RKO (cell line): ENCODE results near the gene PEAK1.
A peak's percentile ranks its signal among the peaks of the same experiment; 100 is the strongest.

Experiments
- DNase-seq: peaks from one replicate; pipeline ENCODE4 v3.0.0-alpha.2; 2016; ENCODE audit warnings: low spot score

PEAK1 gene, protein sequence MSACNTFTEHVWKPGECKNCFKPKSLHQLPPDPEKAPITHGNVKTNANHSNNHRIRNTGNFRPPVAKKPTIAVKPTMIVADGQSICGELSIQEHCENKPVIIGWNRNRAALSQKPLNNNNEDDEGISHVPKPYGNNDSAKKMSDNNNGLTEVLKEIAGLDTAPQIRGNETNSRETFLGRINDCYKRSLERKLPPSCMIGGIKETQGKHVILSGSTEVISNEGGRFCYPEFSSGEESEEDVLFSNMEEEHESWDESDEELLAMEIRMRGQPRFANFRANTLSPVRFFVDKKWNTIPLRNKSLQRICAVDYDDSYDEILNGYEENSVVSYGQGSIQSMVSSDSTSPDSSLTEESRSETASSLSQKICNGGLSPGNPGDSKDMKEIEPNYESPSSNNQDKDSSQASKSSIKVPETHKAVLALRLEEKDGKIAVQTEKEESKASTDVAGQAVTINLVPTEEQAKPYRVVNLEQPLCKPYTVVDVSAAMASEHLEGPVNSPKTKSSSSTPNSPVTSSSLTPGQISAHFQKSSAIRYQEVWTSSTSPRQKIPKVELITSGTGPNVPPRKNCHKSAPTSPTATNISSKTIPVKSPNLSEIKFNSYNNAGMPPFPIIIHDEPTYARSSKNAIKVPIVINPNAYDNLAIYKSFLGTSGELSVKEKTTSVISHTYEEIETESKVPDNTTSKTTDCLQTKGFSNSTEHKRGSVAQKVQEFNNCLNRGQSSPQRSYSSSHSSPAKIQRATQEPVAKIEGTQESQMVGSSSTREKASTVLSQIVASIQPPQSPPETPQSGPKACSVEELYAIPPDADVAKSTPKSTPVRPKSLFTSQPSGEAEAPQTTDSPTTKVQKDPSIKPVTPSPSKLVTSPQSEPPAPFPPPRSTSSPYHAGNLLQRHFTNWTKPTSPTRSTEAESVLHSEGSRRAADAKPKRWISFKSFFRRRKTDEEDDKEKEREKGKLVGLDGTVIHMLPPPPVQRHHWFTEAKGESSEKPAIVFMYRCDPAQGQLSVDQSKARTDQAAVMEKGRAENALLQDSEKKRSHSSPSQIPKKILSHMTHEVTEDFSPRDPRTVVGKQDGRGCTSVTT (N-terminal part only)

DNA sequence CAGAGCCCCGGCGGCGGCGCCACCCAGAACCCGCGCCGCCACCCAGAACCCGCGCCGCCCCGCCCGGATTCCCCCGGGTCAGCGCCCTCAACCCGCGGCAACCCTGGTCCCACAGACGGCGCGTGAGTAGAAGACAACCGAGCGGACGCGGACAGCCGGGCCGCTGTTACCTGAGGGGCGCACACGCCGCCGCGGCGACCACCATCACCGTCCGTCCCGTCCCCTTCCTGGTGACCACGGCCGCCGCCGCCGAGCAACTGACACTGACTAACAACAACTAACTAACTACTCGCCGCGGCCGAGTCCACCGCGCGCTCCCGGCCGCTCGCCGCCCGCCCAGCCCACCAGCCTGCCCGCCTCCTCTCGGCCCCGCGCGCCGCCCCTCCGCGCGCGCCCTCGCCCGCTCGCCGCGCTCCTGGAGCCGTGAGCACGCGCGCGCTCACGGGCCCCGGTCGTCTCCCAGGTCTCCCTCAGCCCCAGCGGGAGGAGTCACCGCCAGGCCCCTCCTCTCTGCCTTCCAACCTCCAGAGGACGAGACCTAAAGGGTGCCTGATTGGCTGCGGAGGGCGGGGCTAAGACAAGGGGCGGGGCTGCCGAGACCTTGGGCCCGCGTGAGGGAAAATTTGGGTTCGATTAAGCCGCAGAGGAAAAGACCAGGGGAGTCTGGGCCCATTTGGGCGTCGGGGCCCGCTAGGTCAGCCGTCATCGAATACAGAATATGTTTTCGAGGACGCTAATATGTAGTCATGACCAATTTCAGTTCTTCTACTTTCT lies at the start of gene PEAK1:
PEAK1 (minus strand) TSS at position 269 of the 774 bp plus-strand sequence. CDS start 238,178 bp downstream, outside the sequence.
- DNase-seq, result peak; percentile 97

DNA sequence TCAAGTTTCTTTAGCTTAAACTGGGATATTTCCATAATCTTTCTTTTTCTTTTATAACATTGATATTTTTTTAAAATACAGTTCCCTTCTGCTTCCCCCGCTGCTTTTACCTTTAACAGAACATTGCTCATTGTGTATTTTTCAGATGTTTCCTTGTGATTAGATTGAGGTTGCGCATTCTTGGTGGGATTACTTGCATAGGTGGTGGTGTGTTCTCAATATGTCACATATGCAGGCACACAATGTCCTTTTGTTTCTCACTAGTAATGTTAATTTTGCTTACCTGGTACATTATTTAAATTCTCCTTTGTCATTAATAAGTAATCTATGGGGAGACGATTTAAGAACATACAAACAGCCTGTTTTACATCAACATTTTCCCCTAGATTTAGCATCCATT lies 49.0 kb upstream of the PEAK1 start:
- DNase-seq, result no peak

DNA sequence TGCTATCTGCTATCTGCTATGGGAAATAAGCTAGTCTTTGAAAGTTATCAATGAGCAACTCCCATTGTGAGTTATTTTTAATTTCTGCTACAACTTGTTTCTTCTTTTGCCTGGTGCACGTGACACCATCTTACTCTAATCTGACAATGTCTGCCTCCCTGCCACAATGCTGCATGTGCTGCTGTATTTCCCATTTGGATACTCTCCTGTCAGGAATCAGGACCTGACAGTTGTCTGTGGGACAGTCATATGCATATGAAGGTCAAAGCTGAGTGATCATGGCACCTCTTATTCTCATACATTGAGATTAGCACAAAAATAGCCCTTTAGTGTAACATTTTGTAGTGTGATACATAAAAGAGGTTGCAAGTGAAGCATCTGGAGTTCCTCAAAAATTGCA lies 46.6 kb upstream of the PEAK1 start:
- no peak for DNase-seq

DNA sequence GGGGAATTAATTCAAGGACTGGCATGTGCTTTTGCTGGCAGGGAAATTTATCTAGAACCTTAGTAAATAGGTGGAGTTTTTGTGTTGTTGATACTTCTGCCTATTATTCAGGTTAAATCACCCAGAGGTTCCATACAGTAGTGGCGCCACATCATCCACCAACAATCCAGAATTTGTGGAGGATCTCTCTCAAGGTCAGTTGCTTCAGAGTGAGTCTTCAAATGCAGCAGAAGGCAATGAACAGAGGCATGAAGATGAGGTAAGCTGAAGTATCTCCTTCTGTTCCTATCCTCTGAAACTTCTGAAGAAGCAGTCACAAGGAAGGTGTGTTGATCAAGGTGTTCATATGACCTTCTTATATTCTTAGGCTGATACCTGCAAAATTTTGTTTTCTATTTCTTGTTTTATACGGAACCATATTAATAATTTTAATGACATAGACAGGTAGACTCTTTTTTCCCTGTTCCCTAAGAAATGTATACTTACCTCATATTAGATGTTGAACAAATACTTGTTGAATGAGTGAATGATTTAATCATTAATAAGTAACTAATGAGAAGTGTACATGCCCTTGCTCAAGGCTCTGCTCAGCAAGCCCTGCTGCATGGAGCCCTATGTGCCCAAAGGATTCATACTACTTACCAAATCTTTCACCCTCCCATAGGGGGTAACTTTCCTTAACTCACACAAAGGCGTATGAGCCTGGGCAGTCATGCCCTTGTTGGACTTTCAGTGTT lies 44.4 kb upstream of the PEAK1 start:
- no peak for DNase-seq

DNA sequence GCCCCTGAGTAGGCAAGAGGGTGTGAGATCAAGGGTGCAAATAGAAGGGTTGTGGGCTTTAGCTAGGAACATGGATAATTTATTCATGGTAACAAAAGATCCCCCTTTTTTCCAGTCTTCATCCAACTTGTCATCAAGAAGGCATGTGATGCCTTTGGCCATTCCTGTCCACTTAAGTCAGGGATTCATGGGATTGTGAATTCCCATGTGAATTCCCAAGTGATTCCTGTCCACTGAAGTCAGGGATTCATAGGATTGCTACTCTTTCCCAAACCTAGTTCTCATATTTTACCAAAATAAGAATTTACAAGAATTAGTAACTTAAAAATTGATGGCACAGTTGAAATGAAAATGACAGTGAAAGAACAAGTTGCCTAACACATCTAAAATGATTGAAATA lies 41.6 kb upstream of the PEAK1 start:
- no peak for DNase-seq

DNA sequence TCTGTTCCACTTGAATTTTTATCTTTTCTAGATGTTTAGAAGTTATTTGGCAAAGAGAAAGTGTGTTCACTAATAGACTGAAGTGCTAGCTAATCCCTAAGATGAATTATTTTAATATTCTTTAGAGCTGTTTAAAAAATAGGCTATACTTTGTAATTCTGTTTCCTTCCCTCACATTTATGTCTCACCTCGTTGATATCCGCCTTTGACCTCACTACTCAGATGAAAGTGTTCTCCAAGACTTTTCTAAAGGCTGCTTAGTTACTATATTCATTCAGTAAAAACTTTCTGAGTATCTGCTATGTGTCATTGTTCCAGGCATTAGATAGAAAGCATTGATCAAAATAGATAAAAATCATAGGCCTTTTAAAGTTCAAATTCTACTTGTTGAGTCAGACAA lies 39.1 kb upstream of the PEAK1 start:
- DNase-seq, result no peak

DNA sequence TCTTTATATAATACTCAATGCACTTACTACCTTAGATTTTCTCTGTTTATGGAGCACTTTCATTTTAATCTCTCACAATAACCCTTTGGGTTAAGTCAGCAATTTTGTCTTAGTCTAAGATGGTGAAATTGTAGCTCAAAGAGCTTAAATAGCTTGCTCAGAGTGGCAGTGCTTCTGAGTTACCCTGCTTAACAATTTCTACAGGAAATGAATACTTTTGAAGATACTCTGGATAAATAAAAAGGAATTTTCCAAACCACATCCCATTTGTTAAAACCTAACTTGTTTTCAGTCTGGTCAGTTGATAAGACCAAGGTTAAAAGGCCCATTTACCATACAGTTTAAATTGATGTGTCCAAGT lies 38.0 kb upstream of the PEAK1 start:
- DNase-seq, result no peak

DNA sequence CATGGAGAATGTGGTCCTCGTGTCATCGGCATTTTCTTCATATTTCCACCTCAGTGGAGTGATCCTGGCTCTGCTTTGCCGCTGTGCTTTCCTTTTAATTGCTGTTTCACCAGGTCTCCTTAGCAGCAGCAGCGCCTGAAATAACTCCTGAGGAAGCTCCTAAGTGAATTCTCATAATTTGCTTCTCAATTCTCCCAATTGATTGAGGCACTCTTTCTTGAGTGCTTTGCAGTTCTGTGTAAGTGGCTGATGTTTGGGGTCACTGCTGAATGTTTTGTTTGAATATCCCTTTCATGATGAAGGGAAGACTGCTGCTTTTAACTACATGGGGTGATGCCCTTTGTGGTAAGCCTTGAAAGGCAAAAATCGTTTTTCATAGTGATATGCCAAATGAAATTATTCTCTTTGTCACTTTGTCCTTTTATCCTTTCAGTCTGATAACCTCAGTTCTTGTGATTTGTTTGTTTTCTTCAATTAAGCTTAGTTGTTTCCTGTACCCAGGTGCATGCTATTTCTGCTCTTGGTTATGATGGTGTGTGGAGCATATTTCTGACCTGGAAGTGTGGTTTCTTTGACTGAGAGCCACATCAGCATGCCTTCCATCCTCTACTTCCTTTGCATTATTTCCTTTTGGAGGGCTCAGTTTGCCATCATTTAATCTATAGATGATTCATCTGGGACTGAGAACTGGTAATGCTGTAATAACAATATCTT lies 37.4 kb upstream of the PEAK1 start:
- no peak for DNase-seq

DNA sequence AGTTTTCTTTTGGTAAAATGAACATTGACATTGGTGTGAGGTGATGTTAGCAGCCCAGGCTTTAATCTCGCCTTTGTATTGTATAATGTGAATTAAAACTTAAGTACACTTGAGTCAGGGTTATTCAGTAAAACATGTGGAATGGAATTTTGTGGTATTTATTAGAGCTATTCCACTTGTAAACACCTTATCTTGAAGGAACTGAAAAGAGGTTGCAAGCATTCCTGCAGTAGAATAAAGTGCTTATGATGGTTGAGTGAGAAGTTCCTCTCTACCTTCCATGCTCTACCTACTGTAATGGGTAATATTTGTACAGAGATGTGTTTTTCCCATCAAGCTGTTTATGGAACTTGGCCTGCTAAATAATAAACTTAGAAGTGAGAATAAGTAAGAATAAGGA lies 36.8 kb upstream of the PEAK1 start:
- DNase-seq, result no peak

DNA sequence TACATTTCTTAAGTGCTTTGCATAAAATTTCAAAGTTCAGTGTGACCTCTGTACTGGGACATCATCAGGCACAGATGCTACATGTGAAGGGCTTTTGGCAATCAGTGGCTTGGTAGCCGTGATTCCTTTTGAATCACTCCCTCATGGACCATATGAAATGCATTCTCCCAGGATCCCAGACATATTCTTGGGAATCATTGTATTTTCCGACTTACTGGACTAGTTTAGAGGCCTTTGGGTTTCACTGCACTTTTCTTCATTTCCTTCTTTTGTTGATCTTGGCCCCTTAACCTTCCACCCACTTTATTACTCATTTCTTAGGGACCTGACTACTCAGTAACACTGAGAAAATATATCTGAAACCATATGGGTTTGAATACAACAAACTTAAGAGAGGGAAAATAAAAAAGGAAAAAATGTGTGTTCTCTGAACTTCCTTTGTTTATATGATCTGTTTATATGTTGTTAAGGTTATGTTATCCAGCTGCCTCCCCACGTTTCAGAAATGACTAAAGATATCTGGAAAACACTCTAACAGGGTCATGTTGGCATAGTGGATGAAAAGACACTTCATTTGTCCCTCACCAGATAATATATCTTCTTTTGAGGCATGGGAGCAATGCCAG lies 35.9 kb upstream of the PEAK1 start:
- DNase-seq, result no peak

DNA sequence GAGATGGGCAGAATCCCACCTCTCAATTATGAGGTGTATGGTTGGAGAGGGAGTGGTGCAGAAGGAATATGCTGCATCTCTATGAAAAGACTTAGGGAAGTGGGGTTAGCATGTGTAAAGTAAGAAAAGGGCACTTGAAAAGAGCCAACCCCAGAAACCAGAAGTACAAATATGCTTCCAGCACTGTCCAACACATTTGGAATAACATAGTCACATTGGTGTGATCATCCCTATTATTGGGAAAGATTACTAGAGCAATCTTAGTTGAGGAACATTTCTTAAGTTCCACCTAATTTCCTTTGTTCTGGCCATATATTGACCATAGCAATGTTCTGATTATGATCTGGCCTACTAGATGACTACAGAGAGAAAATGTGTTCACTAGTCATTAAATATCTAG lies 35.0 kb upstream of the PEAK1 start:
- DNase-seq, result no peak

DNA sequence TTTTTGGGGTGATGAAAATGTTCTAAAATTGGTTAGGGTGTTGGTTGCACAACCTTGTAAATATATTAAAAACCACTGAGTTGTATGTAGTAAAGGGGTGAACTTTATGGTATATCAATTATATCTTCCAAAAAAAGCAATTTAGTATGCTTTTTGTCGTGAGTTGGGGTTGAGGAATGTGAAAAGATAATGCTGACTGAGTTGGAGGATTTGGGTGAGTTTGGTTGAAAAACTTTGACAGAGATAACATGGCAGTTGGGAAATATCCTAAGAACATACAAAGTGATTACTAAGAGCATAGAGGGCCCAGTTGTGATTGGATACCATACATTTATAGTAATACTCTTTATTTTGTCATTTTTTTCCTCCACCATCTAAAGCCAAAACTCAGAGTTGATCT lies 34.4 kb upstream of the PEAK1 start:
- DNase-seq, result no peak

DNA sequence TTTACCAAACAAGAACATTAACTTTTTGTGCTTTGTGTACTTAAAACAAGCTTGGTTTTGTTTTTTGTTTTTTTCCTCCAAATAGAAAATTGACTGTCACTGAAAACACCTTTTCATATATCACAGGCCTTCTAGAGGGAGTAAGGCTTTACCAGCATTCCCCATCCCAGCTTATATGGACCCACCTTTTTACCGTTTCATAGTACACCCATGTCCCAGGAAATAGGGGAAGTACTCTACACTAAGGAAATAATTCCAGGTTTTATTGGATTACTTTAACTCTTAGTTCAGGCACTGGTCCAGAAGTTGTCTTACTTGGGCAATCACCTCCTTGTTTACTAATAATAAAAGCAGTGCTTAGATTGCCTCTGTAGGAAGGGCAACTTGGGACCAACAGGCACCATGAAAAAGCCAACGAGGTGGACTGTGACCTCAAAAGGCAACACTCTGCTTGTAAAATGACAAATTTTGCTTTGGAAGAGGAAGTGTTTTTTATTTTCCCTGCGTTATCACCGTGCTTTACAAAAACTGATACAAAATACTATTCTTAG lies 27.0 kb upstream of the PEAK1 start:
- no peak for DNase-seq

DNA sequence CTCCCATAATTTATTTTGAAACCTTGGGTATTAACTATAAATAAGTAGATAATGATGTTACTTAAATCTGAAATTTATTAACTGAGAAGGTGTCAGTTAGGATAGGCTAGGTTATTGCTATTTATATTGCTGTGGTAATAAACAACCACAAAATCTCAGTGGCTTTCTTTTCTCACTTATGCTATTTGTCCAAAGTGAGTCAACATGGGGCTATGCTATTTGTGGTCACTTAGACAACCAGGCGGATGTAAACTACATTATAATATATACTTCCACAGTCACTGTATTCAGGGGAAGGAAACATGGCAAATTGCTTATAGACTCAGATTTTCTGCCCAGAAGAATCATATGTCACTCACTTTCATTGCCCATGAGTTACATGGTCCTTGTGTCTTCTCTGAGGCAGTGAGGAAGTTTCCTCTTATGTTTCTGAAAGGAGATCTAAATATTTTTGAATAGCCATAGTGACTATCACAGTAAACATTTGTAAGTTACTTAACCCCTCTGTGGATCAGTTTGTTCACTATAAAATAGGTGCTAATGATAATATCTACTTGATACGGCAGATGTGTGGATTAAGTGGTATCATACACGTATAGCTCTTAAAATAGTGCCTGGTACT lies 20.6 kb upstream of the PEAK1 start:
- peak; percentile 42 for DNase-seq

DNA sequence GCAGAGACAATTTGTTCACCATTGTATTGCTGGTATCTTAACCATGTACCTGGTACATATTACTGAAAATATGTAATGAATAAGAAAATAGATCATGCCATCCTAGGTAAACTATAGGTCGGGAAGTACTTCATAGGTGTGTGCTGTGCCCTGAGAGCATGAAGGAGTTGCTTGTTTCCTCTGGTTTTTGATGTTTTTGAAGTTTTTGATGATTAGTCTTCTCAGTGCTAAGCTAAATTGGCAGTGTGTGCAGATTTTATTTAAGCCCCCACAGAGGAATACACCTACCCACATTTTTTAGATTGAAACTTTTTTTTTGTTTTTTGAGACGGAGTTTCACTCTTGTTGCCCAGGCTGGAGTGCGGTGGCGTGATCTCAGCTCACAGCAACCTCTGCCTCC lies 17.4 kb upstream of the PEAK1 start:
- no peak for DNase-seq

DNA sequence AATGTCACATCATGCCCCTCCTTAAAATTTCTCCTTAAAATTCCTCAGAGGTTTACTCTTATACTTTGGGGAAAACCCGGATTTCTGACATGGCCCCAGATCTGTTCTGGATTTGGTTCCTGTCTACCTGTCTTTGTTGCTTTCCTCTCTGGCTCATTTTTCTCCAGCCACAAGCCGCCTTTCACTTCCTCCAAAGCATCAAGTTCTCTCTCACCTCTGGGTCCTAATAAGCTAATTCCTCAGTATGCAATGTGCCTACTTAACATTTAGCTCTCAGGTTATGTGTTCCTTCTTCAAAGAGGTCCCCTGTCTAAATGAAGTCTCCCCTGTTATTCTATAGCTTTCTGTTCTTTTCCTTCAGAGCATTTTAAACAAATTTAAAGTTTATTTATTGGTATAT lies 16.9 kb upstream of the PEAK1 start:
- no peak for DNase-seq

DNA sequence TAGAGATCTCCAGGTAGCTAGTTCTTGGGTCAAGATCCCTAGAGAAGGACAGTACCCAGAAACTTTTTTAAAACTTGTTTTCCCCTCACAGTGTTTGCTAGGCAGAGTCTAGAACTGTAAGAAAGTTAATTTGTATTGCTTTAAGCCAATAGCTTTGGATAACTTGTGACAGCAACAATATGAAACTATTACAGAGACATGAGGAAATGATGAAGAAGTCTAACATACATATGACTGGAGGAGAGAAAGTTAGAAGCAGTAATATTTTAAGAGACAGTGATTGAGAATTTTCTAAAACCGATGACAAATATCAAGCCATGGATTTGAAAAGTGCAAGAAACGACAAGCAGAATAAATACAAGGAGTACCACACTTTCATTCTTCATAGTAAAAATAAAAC lies 10.7 kb upstream of the PEAK1 start:
- DNase-seq, result no peak

DNA sequence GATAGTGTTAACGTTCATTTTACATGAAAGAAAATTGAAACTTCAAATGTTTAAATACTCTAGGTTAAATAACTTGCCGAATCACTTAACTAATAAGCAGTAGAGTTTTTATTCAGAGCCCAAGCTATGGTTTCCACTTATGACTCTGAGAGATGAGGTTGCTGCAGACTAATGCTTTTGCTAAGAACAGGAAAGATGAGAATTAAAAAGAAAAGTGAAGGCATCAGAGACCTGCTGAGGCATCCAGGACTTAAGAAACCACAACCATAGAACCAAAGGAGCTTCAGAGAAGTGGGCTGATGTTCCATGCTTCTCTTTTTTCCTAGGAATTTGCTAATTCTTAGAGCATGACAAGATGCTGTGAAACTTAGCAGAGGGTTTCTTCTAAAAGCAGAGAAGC lies 10.3 kb upstream of the PEAK1 start:
- no peak for DNase-seq

DNA sequence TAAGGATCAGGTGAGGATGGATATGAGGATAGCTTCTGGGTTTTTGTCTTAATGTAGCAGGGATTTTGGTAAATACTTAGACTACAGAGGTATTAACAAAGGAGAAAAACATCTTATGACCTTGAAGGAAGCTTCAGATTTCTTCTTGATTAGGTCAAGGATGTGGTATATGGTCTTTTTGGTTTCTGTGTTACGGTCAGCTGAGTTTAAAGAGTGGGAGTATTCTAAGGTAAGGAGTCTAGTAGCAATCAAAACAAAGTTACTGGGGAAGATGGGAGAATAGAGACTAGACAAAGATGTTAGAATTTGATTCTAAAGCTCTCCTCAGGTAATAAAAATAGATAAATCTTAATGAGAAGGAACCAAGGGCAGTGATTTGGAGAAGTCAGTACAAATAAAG lies 7.0 kb upstream of the PEAK1 start:
- no peak for DNase-seq

DNA sequence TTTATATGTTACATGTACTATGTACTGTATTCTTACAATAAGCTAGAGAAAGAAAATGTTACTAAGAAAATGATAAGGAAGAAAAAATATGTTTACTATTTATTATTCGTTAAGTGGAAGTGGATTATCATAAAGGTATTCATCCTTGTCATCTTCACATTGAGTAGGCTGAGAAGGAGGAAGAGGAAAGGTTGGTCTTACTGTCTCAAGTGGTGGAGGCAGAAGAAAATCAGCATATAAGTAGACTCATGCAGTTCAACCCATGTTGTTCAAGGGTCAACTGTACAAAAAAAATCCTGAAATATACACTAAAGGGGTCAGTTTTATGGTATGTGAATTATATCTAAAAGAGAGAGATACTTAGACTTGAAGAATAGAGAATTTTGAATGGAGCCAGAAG lies 6.5 kb upstream of the PEAK1 start:
- no peak for DNase-seq
